ENCODE data around the gene PARN. TPM values are rescaled to one million over a fixed set of nuclear protein-coding genes. Genes with fewer than 3 reads are reported as not detected.
"Not testable (repeated sequence)": the region's sequence is repeated elsewhere in the genome, so short reads cannot be mapped to it uniquely, and the experiment has no call there.

Gene PARN
- total RNA-seq, 4 donors from 2014 or later, result 36.6 to 66.8 (median 53.5) TPM

- Histone ChIP-seq H3K36me3 (no peaks in the 10 kb centered on the region), H3K27me3 (no peaks in the 10 kb centered on the region), H3K4me3 (no peak overlapping the region), H3K4me1 (no peaks in the 10 kb centered on the region), H3K9me3 (no peaks in the 10 kb centered on the region), H3K27ac (no peak overlapping the region)
- DNase-seq, result peak in 1 of 3 donors; percentile 59
- no peak for TF ChIP-seq POLR2A (IDR thresholded peaks at IDR 0.05)
- TF ChIP-seq, protein P1, sequence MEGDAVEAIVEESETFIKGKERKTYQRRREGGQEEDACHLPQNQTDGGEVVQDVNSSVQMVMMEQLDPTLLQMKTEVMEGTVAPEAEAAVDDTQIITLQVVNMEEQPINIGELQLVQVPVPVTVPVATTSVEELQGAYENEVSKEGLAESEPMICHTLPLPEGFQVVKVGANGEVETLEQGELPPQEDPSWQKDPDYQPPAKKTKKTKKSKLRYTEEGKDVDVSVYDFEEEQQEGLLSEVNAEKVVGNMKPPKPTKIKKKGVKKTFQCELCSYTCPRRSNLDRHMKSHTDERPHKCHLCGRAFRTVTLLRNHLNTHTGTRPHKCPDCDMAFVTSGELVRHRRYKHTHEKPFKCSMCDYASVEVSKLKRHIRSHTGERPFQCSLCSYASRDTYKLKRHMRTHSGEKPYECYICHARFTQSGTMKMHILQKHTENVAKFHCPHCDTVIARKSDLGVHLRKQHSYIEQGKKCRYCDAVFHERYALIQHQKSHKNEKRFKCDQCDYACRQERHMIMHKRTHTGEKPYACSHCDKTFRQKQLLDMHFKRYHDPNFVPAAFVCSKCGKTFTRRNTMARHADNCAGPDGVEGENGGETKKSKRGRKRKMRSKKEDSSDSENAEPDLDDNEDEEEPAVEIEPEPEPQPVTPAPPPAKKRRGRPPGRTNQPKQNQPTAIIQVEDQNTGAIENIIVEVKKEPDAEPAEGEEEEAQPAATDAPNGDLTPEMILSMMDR (IDR thresholded peaks at IDR 0.05), result no peak
These were observed 220.5 kb downstream of the PARN start for GRCh38 chr16:14409563-14409962.

- no peaks in the 10 kb centered on the region for H3K36me3 ChIP-seq
- H3K27ac ChIP-seq, result no peak overlapping the region
- no peak overlapping the region for H3K4me3 ChIP-seq
- no peaks in the 10 kb centered on the region for H3K9me3 ChIP-seq
- no peak for DNase-seq
- H3K4me1 ChIP-seq, result no peaks in the 10 kb centered on the region
- TF ChIP-seq POLR2A (IDR thresholded peaks at IDR 0.05), result no peak
- TF ChIP-seq, protein P1 (IDR thresholded peaks at IDR 0.05), result no peak
- no peaks in the 10 kb centered on the region for H3K27me3 ChIP-seq
These were observed 222.2 kb downstream of the PARN start for GRCh38 chr16:14407786-14408399.

DNA sequence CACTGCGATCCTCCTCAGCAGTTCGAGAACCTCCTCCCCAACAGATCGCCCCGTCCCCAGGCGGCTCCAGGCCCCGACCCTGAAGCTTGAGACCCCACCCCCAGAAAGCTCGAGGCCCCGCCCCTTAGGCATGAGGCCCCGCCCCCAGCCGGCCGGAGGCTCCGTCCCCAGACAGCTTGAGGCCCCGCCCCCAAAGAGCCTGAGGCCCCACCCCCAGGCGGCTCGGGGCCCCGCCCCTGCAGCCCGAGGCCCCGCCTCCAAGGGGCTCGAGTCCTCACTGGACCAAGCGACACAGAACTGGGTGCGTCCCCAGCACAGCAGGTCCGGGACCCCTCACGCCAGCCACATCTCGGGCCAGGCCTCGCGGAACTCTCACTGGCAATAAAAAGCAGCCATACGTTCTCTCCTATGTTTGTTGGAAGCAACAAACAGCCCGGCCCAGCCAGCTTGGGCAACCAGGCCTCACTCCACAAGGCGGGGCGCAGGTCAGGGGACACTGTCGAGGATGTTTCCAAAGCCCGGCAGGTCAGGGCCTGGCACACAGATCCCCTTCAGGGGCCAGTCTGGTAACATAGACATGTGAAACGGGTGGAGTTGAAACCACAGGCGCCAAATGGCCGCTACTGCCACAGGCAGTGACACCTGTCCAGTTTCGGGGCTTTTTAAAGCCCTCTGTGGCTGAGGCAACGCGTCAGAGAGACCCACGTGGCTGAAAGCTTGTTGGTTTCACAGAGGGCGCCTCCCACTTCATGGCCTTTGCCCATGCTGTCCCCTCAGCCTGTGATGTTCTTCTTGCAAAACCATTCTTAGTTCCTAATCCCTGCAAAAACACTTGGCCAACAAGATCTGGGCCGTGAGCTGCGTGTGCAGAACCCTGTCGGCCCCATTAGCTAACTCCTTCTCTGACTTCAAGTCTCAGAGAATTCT is 224.2 kb downstream of the PARN start:
- Histone ChIP-seq H3K27me3 (no peaks in the 10 kb centered on the region), H3K4me1 (no peaks in the 10 kb centered on the region), H3K36me3 (no peaks in the 10 kb centered on the region), H3K4me3 (peak overlapping the region in 1 of 4 donors; percentile 22), H3K9me3 (no peaks in the 10 kb centered on the region), H3K27ac (peak overlapping the region in 1 of 4 donors; percentile 31)
- no peak for TF ChIP-seq POLR2A (IDR thresholded peaks at IDR 0.05)
- TF ChIP-seq, protein P1 (IDR thresholded peaks at IDR 0.05), result no peak
- peak; percentile 35 to 66 (median 58) for DNase-seq

DNA sequence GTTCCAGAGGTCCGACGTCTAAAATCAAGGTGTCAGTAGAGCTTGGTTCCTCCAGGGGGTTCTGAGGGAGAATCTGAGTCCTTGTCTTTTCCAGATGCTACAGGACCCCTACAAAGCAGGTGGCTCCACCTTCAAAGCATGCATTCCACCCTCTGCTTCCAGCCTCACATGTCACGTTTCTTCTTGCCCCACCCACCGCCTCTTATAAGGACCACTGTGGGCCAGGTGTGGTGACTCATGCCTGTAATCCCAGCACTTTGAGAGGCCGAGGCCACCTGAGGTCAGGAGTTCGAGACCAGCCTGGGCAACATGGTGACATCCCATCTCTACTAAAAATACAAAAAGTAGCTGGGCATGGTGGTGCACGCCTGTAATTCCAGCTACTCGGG is 227.1 kb downstream of the PARN start:
- H3K4me3 ChIP-seq, H3K4me1 ChIP-seq, H3K27ac ChIP-seq, H3K27me3 ChIP-seq, DNase-seq, H3K9me3 ChIP-seq, H3K36me3 ChIP-seq: not testable (repeated sequence)

DNA sequence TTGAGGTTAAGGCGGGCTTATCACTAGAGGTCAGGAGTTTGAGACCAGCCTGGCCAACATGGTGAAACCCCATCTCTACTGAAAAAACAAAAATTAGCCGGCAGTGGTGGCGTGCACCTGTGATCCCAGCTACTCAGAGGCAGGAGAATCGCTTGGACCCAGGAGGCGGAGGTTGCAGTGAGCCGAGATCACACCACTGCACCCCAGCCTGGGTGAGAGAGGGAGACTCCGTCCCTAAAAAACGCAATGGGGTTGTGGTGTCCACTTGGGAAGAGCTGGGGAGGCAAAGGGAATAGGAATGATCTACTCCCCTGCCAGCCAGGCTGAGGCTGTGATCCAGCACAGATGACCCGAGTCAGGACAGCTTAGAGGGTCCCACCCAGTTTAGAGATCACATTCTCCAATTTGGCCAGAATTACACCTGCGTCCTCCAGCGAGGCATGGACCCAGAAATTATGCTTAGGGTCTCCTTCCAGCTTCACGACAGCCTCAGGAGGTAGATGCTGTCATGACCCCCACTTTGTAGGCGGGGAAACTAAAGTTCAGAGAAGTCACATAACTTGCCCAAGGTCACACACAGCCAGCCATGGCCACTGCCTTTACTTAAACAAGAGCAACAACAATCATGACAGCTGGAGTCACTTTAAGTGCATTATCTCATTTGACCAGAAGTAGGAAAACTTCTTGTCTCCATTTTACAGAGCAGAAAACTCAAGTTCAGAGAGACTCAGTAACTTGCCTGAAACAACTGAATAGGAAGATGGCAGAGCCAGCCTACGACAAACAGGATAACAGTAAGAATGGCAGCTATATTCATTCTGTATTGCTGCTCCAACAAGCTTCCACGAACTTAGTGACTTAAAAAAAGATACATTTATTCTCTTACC is 227.7 kb downstream of the PARN start:
- H3K9me3 ChIP-seq, H3K4me1 ChIP-seq, H3K36me3 ChIP-seq, H3K27ac ChIP-seq, DNase-seq, H3K27me3 ChIP-seq, H3K4me3 ChIP-seq: not testable (repeated sequence)

GRCh38 chr16:14401711-14402061 is 228.4 kb downstream of the PARN start:
- H3K27ac ChIP-seq, DNase-seq, H3K4me1 ChIP-seq, H3K4me3 ChIP-seq, H3K9me3 ChIP-seq, H3K27me3 ChIP-seq, H3K36me3 ChIP-seq: not testable (repeated sequence)

GRCh38 chr16:14400978-14401710 is 228.9 kb downstream of the PARN start:
- H3K27me3 ChIP-seq, DNase-seq, H3K4me3 ChIP-seq, H3K4me1 ChIP-seq, H3K9me3 ChIP-seq, H3K36me3 ChIP-seq, H3K27ac ChIP-seq: not testable (repeated sequence)
